HG03432 (cell line): Measurements from ENCODE around the gene PLEKHG1.

Source experiments
- ATAC-seq: cut with Tn5 transposase; IDR thresholded peaks from one replicate; pipeline ENCODE4 v1.9.1; 2021; ENCODE audit warnings: mild to moderate bottlenecking, moderate library complexity; ENCODE audit not compliant: unreplicated experiment

The PLEKHG1 gene

DNA sequence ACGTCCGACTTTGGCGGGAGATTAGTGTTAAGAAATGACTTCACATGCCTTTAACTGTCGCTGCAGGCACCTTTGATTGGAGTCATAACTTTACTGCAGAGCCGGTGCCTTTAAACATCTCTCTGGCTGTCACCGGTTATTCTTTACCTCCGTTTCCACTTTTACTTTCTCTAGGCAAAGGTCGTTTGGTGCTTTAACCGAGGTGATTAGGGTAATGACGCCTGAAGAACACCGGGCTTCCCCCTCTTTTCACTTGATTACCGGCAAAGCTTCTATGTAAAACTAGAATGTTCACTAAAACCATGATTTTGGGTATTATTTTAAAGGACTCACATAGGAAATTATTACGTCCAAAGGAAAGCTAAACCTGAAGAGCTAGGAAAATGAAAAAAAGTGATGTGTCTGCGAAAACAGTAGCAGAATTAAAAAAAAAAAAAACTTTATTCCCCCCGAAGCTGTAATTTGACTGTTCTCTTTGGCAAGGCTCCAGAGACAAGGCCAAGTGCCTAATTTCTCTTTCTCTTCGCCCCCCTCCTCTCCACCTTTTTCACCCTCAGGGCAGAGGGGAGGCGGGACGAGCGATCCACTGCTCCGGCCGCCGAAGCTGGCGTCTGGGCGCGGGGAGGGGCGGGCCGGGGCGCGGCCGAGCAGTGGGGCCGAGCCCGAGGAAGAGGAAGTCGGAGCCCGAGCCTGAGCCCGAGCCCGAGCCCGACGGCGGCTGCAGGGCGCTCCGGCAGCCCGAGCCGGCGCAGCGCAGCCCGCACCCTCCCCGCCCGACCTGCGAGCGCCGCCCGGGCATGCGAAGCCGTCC lies at the start of gene PLEKHG1:
Gene PLEKHG1, plus strand, starts transcription at position 687 of the 811 bp plus-strand sequence. CDS start 133,797 bp downstream, outside the sequence.
- peak; percentile 86 for ATAC-seq

- no peak for ATAC-seq
Measured at GRCh38 chr6:150550244-150550643, 49.4 kb upstream of the PLEKHG1 start.

DNA sequence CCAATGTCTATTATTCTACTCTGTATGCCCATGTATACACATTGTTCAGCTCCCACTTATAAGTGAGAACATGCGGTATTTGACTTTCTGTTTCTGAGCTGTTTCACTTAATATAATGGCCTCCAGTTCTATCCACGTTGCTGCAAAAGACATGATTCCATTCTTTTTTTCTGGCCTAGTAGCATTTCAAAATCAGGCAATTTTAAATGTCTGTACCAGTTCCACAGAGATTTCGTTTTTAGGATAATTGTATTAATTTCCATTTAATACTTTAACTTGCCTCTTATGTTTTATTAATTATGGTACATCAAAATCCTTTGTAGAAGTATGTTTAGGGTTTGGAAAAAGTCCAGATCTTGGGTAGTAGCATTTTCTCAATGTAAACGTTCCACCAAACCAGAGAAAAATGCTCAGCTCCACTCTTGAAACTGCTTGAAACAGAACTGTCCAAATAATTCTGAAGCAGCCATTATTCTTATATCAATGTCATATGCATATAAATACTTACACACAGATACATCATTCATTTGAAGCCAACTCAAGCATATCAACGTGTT lies 42.6 kb upstream of the PLEKHG1 start:
- ATAC-seq, result no peak

DNA sequence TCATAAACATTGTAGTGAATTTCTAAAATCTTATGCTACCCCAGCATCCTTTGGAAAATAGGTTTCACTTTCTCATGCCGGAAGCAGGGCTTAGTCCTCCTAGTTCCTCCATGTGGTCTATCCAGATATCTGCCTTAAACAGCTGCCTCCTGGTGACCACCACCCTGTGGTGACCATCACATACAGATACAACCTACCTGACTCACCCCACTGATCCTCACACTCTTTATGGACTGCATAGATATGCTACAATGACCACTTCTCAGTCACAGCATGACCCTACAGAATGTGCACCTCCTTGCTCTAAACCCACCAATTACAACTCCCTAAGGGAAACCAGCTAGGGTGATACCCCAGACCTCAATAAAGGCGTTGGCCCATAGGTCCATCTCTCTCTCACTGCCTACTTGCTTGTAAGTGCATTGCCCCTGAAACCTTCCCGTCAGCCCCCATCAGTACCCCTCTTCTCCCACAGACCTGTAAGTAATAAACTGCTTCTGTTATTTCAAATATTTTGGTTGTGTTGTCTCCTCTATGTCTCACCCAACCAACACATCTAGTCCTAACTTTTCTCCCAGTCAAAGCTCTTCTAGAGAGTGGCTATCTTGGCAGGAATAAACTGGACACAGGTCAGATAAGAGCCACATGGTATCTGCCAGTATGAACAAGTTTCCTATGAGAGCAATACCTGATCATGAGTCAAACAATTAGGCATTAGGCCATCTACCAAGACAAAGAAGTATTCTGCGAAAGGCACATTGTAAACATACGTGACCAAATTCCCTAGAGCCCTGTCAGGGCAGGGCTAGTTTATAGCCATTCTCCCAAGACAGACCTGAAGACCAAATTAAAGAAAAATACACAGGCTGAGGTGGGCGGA lies 39.4 kb upstream of the PLEKHG1 start:
- ATAC-seq, result no peak

- ATAC-seq, result no peak
Measured at GRCh38 chr6:150560884-150561219, 38.8 kb upstream of the PLEKHG1 start.

GRCh38 chr6:150565945-150566344 lies 33.7 kb upstream of the PLEKHG1 start:
- ATAC-seq, result no peak

GRCh38 chr6:150566486-150566885 lies 33.2 kb upstream of the PLEKHG1 start:
- no peak for ATAC-seq

DNA sequence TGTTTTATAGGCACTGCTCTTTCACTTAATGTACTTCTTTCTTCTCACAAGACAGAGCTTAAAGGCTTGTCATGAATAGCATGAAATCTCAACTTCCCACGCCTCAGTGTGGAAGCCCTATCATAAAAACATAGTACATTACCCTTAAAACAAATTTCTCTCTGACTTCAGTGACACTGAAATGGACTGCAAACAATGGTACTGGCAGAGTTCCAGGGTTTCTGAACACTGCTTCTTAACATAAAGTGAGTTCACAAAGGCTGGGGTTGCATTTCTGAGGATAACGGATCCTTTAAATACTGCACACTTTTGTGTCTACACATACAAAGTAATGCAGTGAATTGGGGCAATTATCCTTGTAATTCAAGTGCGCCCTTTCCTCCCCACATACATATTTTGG lies 32.3 kb upstream of the PLEKHG1 start:
- no peak for ATAC-seq

DNA sequence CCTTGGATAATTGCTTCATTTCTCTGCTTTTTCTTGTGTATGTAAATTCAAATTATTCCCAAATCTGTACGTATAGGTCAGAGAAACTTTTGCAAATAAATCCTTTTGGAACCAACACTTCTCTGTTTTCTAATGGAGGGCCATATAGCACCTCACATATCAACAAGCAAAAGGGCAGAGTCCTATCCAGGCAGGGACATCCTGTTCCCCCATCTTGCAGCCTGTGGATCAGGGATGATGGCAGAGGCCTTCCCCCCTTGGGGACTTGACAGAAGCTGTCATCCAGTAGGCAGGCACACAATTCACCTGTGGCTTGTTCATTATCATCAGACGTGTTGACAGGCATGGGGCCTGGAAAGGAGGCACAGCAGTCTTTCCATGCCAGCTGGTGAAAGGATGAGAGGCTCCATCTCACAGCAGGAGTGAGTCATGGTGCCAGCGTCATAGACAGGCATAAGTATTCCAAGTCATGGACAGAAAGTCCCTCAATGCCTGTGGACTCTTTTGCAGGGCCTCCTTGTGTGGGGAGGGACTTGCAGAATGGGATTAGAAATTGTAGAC lies 31.8 kb upstream of the PLEKHG1 start:
- no peak for ATAC-seq

DNA sequence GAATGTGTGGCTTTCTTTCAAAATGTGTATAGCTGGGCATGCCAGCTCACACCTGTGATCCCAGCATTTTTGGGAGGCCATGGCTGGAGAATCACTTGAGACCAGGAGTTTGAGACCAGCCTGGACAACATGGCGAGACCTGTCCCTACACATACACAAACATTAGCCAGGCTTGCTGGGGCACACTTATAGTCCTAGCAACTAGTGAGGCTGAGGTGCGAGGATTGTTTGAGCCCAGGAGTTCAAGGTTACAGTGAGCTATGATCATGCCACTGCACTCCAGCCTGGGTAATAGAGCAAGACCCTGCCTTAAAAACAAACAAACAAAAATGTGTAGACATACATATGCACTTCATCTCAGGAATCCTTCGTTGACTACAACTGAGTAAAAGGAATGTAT lies 31.1 kb upstream of the PLEKHG1 start:
- no peak for ATAC-seq

DNA sequence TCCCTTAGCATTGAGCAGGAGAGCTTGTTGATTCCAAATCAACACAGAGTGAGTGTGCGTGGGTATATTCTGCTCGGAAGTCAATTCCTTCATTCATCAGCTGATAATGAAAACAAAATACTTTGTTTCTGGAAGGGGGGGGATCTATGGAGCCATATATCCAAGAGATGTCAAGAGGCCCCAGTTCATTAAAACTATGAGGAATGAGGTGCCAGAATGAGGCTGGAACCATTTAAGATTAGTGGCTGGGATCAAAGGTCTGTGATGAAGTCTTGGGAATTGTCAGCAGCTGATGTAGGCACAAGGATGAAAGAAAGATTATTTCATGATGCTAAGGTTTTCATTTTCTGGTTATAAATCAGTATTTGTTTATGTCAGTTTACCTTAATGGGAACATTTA lies 30.5 kb upstream of the PLEKHG1 start:
- no peak for ATAC-seq

DNA sequence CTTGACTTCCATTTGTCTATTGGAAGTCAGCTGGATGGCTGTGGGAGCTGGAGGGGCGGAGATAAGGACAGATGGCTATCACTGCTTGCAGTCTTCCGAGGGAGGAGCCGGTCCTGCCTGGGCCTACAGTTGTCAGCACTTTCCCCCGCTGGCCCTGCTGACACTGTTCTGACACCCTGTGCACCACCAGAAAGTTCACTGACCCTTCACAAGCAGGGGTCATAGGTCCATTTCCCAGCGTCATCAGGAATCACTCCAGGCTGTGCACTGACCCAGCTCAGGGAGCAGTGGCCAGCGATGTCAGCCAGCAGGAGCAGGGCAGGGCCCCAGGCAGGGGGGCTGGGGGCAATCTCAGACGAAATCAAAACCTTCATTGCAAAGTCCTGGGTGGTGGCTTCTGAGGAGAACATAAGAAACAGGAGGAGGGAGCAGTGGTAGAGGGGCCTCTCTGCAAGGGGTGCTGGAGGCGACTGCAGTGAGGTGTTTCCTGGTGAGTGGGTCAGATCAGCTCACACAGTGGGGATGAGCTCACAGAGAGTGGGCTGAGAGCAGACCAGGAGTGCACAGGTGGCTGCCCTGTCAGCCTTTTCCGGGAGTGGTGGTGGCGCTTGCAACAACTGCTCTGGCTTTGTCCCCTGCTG lies 26.5 kb upstream of the PLEKHG1 start:
- ATAC-seq, result no peak

DNA sequence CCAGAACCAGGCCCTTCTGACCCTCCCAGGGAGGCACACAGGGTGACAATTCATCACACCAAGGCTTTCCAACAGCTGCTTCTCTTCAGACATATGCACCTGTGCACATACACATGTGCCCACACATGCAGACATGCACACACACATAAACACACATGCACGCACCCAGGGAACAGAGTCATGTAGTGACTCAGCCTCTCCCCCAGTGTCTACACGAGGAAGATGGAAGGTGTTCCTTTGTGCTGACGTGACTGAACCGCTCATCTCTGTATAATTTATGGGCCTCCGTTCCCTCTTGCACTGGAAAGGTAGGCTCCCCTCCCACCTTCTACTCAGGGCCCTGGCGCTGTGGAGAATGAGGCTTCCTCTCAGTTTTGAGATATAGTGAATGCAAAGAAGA lies 23.8 kb upstream of the PLEKHG1 start:
- ATAC-seq, result no peak

GRCh38 chr6:150576651-150577226 lies 22.9 kb upstream of the PLEKHG1 start:
- ATAC-seq, result no peak

- ATAC-seq, result no peak
Measured at GRCh38 chr6:150579611-150580010, 20.1 kb upstream of the PLEKHG1 start.

DNA sequence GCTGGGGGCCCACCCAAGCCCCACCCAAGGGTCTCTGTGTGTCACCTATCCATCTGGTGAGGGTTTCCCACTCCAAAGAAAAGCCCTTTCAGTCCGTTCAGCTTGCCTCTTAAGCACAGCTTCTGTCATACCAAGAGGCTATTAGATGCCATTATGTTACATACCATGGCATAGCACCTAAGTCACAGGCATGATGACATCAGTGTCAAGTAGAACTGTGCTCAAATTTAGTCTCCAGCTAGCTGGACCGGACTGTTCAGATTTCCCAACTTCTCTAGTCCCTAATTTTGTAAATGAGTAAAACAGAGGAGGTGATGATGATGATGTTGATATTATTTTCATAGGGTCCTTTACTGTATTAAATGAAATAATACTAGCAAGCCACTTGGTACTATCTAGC lies 19.2 kb upstream of the PLEKHG1 start:
- no peak for ATAC-seq

- no peak for ATAC-seq
Measured at GRCh38 chr6:150584065-150584464, 15.6 kb upstream of the PLEKHG1 start.

DNA sequence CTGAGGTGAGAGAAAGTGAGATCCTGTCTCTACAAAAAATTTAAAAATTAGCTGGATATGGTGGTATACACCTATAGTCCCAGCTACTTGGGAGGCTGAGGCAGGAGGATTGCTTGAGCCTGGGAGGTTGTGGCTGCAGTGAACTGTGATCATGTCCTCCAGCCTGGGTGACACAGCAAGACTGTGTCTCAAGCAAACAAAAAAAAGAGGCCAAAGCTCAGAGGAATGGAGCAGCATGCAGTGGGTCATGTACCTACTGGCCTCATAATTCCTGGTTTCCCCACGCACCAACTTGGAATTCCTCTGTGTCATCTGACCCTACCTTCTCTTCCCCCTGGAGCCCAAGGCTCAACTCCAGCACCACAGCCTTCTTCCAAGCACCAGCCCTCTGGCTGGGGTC lies 15.1 kb upstream of the PLEKHG1 start:
- ATAC-seq, result no peak

DNA sequence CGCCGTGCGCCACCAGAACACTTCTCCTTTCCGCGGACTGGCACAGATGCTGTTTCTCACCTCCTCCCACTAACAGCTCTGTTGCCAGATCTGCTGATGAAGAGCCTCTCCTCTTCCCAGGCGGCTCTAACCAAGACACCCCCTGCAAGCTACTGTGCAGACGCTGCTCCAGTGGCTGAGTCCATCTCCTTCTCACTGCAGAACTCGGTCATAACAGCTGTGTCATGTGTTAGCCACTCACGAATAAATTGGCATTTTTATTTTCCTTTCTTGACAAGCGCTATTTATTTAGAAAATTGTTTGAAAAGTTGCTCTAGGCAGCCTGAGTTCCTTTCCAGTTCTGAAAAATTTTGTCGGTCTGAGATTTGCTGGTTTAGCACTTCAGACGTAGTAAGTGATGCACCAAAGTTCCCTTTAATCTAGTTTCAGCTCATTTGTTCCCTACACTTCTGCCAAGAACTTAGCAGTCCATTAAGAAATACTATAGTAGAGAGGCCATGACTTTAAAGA lies 12.8 kb upstream of the PLEKHG1 start:
- ATAC-seq, result no peak

- ATAC-seq, result no peak
Measured at GRCh38 chr6:150587637-150588036, 12.0 kb upstream of the PLEKHG1 start.
